Measurements from ENCODE around the gene ARHGAP15. TPM values are rescaled to one million over a fixed set of nuclear protein-coding genes. Genes with fewer than 3 reads are reported as not detected.

Gene ARHGAP15
- total and polyA plus RNA-seq, 12 donors, result 1.3 to 7.7 (median 2.8) TPM

DNA sequence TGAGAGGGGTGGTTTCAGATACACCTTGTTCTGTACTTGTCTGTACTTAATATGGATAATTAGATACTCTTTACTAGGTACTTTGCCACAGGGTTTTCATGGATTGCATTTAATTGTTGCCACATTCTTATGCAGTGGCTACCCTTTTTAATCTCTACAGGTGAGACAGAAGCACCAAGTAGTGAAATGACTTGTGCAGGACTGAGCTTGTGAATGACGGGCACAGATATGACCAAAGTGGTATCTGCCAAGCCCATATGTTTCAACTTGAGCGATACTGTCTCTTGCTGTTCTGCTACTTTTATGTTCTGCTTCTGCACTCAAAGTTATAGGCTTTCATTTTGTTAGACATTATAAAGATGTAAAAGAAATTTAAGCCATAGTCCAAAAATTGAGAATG lies 288.2 kb downstream of the ARHGAP15 start:
- TF ChIP-seq, protein P1, sequence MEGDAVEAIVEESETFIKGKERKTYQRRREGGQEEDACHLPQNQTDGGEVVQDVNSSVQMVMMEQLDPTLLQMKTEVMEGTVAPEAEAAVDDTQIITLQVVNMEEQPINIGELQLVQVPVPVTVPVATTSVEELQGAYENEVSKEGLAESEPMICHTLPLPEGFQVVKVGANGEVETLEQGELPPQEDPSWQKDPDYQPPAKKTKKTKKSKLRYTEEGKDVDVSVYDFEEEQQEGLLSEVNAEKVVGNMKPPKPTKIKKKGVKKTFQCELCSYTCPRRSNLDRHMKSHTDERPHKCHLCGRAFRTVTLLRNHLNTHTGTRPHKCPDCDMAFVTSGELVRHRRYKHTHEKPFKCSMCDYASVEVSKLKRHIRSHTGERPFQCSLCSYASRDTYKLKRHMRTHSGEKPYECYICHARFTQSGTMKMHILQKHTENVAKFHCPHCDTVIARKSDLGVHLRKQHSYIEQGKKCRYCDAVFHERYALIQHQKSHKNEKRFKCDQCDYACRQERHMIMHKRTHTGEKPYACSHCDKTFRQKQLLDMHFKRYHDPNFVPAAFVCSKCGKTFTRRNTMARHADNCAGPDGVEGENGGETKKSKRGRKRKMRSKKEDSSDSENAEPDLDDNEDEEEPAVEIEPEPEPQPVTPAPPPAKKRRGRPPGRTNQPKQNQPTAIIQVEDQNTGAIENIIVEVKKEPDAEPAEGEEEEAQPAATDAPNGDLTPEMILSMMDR (IDR thresholded peaks at IDR 0.05), result no peak
- no peaks in the 10 kb centered on the region for H3K4me1 ChIP-seq
- H3K27ac ChIP-seq, result no peak overlapping the region
- no peak overlapping the region for H3K4me3 ChIP-seq
- intact Hi-C loops (cut with DNase I), result no loop called here
- no peaks in the 10 kb centered on the region for H3K27me3 ChIP-seq
- 92 to 93% methylated on average over 2 of the region's 2 CpGs for WGBS, 2 donors
- H3K36me3 ChIP-seq, result no peaks in the 10 kb centered on the region
- no peak for DNase-seq
- no peak for ATAC-seq
- H3K9me3 ChIP-seq, result peaks cover 0 to 6% (median 0%) of the 10 kb centered on the region in 11 donors

DNA sequence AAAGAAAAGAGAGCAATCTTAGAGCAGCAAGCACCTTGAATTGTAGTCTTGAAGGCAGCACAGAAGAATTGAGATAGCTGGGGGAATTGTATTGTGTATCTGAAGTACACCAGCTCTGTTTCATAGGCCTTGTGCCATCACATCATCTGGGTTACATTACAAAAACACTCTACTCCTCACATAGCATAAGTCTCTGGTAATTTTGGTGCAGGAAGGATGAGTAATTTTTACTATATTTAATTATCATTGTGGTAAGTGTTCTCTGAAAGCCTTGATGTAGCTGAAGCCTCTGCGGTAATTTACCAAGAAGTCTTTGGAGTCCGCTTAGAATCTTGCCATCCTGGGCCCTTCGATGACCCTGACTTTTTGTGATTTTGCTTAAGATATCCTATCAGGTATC lies 291.1 kb downstream of the ARHGAP15 start:
- WGBS, 2 donors, result 59 to 61% methylated on average over 3 of the region's 3 CpGs
- no peak for ATAC-seq

DNA sequence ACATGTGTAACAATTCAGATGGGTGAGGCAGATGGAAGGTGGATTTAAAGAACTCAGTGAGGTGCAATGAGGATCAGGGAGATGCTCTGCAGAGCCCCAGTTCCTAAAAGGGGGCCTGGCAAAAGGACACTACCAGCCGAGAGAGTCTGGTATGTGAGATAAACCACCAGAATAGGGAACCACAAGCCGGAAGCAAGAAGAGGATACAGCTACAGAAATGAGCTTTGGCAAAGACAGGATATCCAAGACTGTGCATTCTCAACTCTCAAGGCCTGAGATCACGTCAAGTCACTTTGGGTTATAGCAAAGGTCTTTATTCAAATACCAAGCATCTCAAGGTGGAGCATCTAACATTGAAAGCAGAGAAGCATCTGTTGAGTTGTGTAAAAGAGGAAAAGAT lies 293.5 kb downstream of the ARHGAP15 start:
- WGBS, 2 donors, result 81% methylated on average over 3 of the region's 3 CpGs
- DNase-seq, result no peak

More for the DNA sequence above, 291.1 kb downstream of the ARHGAP15 start:
- H3K4me3 ChIP-seq, result no peak overlapping the region
- H3K27me3 ChIP-seq, result no peaks in the 10 kb centered on the region
- TF ChIP-seq, protein P1 (IDR thresholded peaks at IDR 0.05), result no peak
- H3K9me3 ChIP-seq, result peaks cover 0 to 6% (median 0%) of the 10 kb centered on the region in 11 donors
- H3K27ac ChIP-seq, result no peak overlapping the region
- H3K4me1 ChIP-seq, result peaks cover 0 to 3% (median 0%) of the 10 kb centered on the region in 9 donors
- no peaks in the 10 kb centered on the region for H3K36me3 ChIP-seq
- DNase-seq, result no peak
- intact Hi-C loops (cut with DNase I), result no loop called here

DNA sequence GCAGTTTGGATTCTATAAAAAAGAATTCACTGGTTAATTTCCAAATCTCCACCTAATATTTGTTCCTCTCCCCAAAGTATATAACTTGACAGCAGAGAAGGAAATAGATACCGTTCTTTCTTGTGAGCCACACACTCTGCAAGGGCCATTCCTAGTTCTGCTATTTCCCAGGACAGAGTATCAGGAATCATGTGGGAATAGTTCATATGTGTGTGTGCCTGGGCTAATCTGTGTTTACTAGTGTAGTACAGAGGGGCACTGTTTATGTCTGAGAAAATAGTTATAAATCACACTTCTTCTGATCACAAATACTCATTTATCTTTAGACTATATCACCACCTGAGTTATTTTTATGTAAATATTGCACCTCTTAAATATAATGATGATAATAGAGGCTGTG lies 296.7 kb downstream of the ARHGAP15 start:
- no peak for ATAC-seq
- Histone ChIP-seq H3K4me3 (no peak overlapping the region), H3K27ac (no peak overlapping the region), H3K4me1 (peaks cover 0 to 10% (median 0%) of the 10 kb centered on the region in 9 donors), H3K27me3 (no peaks in the 10 kb centered on the region), H3K9me3 (no peaks in the 10 kb centered on the region), H3K36me3 (no peaks in the 10 kb centered on the region)
- DNase-seq, result no peak
- 60 to 73% methylated on average over 1 of the region's 1 CpG for WGBS, 2 donors
- intact Hi-C loops (cut with DNase I), result no loop called here
- TF ChIP-seq, protein P1 (IDR thresholded peaks at IDR 0.05), result no peak

More for the DNA sequence above, 293.5 kb downstream of the ARHGAP15 start:
- TF ChIP-seq, protein P1 (IDR thresholded peaks at IDR 0.05), result no peak
- intact Hi-C loops (cut with DNase I), result no loop called here
- H3K9me3 ChIP-seq, result no peaks in the 10 kb centered on the region
- H3K4me3 ChIP-seq, result no peak overlapping the region
- peaks cover 0 to 3% (median 0%) of the 10 kb centered on the region in 9 donors for H3K4me1 ChIP-seq
- H3K27ac ChIP-seq, result no peak overlapping the region
- ATAC-seq, result no peak
- no peaks in the 10 kb centered on the region for H3K36me3 ChIP-seq
- H3K27me3 ChIP-seq, result no peaks in the 10 kb centered on the region

All from heart right ventricle (tissue), 16 donors.